Nephron (organoid): ENCODE data around the gene TMEM203.
A peak's percentile ranks its signal among the peaks of the same experiment; 100 is the strongest.

Experiments used
- H3K27ac Mint-ChIP-seq, 3 experiments: 2 replicates each; pipeline ENCODE4 v1.8.0; 2020; ENCODE audit warnings: mixed read lengths in 3 of 3, mild to moderate bottlenecking in 2 of 3, moderate library complexity in 1 of 3
- H3K27me3 Mint-ChIP-seq: 2 replicates; pipeline ENCODE4 v1.8.0; 2021; ENCODE audit warnings: low read depth, mild to moderate bottlenecking, moderate library complexity, mixed read lengths
- H3K36me3 Mint-ChIP-seq: 2 replicates; pipeline ENCODE4 v1.8.0; 2020; ENCODE audit warnings: low read depth, mixed read lengths
- H3K4me1 Mint-ChIP-seq: 2 replicates; pipeline ENCODE4 v1.8.0; 2020; ENCODE audit warnings: mixed read lengths
- H3K4me3 Mint-ChIP-seq, 3 experiments: 2 replicates each; pipeline ENCODE4 v1.8.0; 2020; ENCODE audit warnings: mild to moderate bottlenecking in 3 of 3, mixed read lengths in 3 of 3, moderate library complexity in 2 of 3
- H3K9me3 Mint-ChIP-seq: 2 replicates; pipeline ENCODE4 v1.8.0; 2020; ENCODE audit warnings: mixed read lengths
- CTCF ChIP-seq, 3 experiments: fragments of 200-600 bp; sonication (generic); IDR thresholded peaks; one replicate each; pipeline ENCODE4 v1.5.0; 2021; ENCODE audit warnings: antibody characterized with exemption in 3 of 3; ENCODE audit not compliant: unreplicated experiment in 3 of 3

TMEM203 gene

GRCh38 chr9:137218754-137219271 lies 13.4 kb upstream of the TMEM203 start:
- Mint-ChIP-seq H3K4me1 (peaks cover 5% of the 10 kb centered on the region), H3K27ac (no peak overlapping the region), H3K36me3 (no peaks in the 10 kb centered on the region), H3K27me3 (no peaks in the 10 kb centered on the region), H3K4me3 (peak overlapping the region in 2 of 3 experiments; percentile 12 to 42), H3K9me3 (no peaks in the 10 kb centered on the region)
- TF ChIP-seq CTCF (IDR thresholded peaks at IDR 0.05; ENCODE audit: unreplicated experiment in 3 of 3), result no peak

GRCh38 chr9:137218212-137218753 lies 12.8 kb upstream of the TMEM203 start:
- peak overlapping the region in 1 of 3 experiments; percentile 42 for H3K4me3 Mint-ChIP-seq
- H3K27ac Mint-ChIP-seq, result no peak overlapping the region
- no peaks in the 10 kb centered on the region for H3K36me3 Mint-ChIP-seq

GRCh38 chr9:137217276-137218211 lies 12.1 kb upstream of the TMEM203 start:
- H3K27me3 Mint-ChIP-seq, result no peaks in the 10 kb centered on the region
- peak overlapping the region; percentile 70 to 78 (median 76) for H3K4me3 Mint-ChIP-seq
- peaks cover 4% of the 10 kb centered on the region for H3K36me3 Mint-ChIP-seq
- no peaks in the 10 kb centered on the region for H3K9me3 Mint-ChIP-seq
- TF ChIP-seq CTCF (IDR thresholded peaks at IDR 0.05; ENCODE audit: unreplicated experiment in 3 of 3), result no peak
- H3K4me1 Mint-ChIP-seq, result peaks cover 5% of the 10 kb centered on the region
- peak overlapping the region in 2 of 3 experiments; percentile 88 to 93 for H3K27ac Mint-ChIP-seq

More at GRCh38 chr9:137218212-137218753, 12.8 kb upstream of the TMEM203 start:
- no peak for TF ChIP-seq CTCF (IDR thresholded peaks at IDR 0.05; ENCODE audit: unreplicated experiment in 3 of 3)
- H3K9me3 Mint-ChIP-seq, result no peaks in the 10 kb centered on the region
- H3K4me1 Mint-ChIP-seq, result peaks cover 5% of the 10 kb centered on the region
- no peaks in the 10 kb centered on the region for H3K27me3 Mint-ChIP-seq

DNA sequence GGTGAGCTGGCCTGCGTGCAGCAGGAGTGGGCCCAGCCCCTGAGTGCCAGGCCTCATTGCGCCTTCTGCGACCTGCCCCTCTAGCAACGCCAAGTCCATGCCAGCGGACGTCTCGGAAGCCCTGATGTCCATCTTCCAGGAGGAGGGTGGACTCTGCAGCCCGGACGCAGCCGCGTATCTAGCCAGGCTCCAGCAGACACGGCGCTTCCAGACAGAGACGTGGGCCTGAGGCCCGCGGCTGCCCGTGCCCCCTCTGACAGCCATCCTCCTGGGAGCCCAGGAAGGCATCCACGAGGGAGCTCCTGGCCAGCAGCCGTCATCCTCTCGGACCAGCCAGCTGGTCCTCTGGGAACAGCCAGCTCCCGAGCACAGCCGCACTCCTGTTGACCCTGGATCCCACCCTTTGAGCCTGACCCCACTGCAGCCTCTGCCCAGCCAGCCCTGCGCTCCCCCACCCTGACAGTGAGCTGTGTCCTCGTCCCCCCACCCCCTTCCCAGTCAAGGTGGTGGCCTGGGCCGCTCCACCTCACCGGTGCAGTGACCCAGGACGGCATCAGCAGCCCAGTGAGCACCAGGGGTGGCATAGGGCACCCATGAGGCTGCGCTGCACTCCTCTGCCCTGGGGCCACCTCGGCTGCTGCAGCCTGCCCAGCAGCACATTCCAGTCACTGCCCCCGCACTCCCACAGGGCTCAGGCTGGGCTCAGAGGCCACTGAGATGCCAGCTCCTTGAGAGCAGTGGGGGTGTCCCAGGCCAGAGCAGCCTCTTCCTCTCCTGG lies 10.9 kb upstream of the TMEM203 start:
- Mint-ChIP-seq H3K36me3 (peaks cover 4% of the 10 kb centered on the region), H3K27ac (peak overlapping the region in 1 of 3 experiments; percentile 93), H3K27me3 (no peaks in the 10 kb centered on the region), H3K4me3 (no peak overlapping the region), H3K9me3 (no peaks in the 10 kb centered on the region), H3K4me1 (peaks cover 5% of the 10 kb centered on the region)
- no peak for TF ChIP-seq CTCF (IDR thresholded peaks at IDR 0.05; ENCODE audit: unreplicated experiment in 3 of 3)

DNA sequence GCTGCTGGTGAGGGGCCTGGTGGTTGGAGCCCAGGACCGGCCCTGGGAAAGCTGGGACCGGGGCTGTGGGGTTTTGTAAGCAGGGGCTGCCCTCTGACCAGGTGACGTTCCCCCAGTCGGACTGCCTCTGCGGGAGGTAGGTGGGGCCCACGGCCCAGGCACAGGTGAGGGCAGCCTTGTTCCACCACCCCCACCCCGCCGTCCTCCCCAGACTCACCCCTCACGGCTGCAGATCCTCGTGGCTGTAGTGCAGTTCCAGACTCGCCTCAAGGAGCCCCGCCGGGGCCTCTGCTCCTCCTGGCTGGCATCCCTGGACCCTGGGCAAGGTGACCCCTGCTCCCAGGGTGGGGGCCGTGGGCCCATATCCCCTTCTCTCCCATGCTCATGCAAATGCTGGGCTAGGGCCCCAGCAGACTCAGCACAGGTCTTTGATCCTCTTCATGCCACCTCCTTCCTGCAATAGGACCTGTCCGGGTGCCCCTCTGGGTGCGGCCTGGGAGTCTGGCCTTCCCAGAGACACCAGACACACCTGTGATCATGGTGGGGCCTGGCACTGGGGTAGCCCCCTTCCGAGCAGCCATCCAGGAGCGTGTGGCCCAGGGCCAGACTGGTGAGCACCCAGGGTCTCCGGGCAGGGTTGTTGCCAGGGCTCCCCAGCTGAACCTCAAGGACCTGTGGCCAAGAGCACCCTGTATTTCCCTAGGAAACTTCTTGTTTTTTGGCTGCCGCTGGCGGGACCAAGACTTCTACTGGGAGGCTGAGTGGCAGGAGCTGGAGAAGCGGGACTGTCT lies 9.9 kb upstream of the TMEM203 start:
- no peaks in the 10 kb centered on the region for H3K27me3 Mint-ChIP-seq
- TF ChIP-seq CTCF (IDR thresholded peaks at IDR 0.05; ENCODE audit: unreplicated experiment in 3 of 3), result no peak
- H3K36me3 Mint-ChIP-seq, result peaks cover 4% of the 10 kb centered on the region
- H3K4me1 Mint-ChIP-seq, result peaks cover 5% of the 10 kb centered on the region
- H3K4me3 Mint-ChIP-seq, result no peak overlapping the region
- H3K9me3 Mint-ChIP-seq, result no peaks in the 10 kb centered on the region
- no peak overlapping the region for H3K27ac Mint-ChIP-seq
